ENCODE results near the gene RRAD. TPM values are rescaled to one million over a fixed set of nuclear protein-coding genes. Genes with fewer than 3 reads are reported as not detected.
A peak's percentile ranks its signal among the peaks of the same experiment; 100 is the strongest.

RRAD gene
- total RNA-seq, 1 donor from 2014 or later, result not detected

- peaks cover 7% of the 10 kb centered on the region for H3K27me3 Mint-ChIP-seq (ENCODE audit: unreplicated experiment)
- H3K9me3 Mint-ChIP-seq (ENCODE audit: unreplicated experiment), result no peaks in the 10 kb centered on the region
- H3K27ac Mint-ChIP-seq (ENCODE audit: unreplicated experiment), result no peak overlapping the region
- no peak for DNase-seq (ENCODE audit: low spot score)
- TF ChIP-seq, protein P1, sequence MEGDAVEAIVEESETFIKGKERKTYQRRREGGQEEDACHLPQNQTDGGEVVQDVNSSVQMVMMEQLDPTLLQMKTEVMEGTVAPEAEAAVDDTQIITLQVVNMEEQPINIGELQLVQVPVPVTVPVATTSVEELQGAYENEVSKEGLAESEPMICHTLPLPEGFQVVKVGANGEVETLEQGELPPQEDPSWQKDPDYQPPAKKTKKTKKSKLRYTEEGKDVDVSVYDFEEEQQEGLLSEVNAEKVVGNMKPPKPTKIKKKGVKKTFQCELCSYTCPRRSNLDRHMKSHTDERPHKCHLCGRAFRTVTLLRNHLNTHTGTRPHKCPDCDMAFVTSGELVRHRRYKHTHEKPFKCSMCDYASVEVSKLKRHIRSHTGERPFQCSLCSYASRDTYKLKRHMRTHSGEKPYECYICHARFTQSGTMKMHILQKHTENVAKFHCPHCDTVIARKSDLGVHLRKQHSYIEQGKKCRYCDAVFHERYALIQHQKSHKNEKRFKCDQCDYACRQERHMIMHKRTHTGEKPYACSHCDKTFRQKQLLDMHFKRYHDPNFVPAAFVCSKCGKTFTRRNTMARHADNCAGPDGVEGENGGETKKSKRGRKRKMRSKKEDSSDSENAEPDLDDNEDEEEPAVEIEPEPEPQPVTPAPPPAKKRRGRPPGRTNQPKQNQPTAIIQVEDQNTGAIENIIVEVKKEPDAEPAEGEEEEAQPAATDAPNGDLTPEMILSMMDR (IDR thresholded peaks at IDR 0.05; ENCODE audit: unreplicated experiment), result no peak
- peaks cover 6% of the 10 kb centered on the region for H3K4me1 Mint-ChIP-seq (ENCODE audit: unreplicated experiment)
- no peak overlapping the region for H3K4me3 Mint-ChIP-seq (ENCODE audit: unreplicated experiment)
- peaks cover 13% of the 10 kb centered on the region for H3K36me3 Mint-ChIP-seq (ENCODE audit: low read depth, unreplicated experiment)
Measured at GRCh38 chr16:66881560-66881959, 43.8 kb downstream of the RRAD start.

- TF ChIP-seq, protein P1 (IDR thresholded peaks at IDR 0.05; ENCODE audit: unreplicated experiment), result no peak
- H3K4me3 Mint-ChIP-seq (ENCODE audit: unreplicated experiment), result peak overlapping the region; percentile 74
- no peak for DNase-seq (ENCODE audit: low spot score)
- no peaks in the 10 kb centered on the region for H3K9me3 Mint-ChIP-seq (ENCODE audit: unreplicated experiment)
- no peak overlapping the region for H3K27ac Mint-ChIP-seq (ENCODE audit: unreplicated experiment)
- H3K36me3 Mint-ChIP-seq (ENCODE audit: low read depth, unreplicated experiment), result peaks cover 13% of the 10 kb centered on the region
- H3K27me3 Mint-ChIP-seq (ENCODE audit: unreplicated experiment), result peaks cover 7% of the 10 kb centered on the region
- peaks cover 6% of the 10 kb centered on the region for H3K4me1 Mint-ChIP-seq (ENCODE audit: unreplicated experiment)
Measured at GRCh38 chr16:66881014-66881417, 44.3 kb downstream of the RRAD start.

DNA sequence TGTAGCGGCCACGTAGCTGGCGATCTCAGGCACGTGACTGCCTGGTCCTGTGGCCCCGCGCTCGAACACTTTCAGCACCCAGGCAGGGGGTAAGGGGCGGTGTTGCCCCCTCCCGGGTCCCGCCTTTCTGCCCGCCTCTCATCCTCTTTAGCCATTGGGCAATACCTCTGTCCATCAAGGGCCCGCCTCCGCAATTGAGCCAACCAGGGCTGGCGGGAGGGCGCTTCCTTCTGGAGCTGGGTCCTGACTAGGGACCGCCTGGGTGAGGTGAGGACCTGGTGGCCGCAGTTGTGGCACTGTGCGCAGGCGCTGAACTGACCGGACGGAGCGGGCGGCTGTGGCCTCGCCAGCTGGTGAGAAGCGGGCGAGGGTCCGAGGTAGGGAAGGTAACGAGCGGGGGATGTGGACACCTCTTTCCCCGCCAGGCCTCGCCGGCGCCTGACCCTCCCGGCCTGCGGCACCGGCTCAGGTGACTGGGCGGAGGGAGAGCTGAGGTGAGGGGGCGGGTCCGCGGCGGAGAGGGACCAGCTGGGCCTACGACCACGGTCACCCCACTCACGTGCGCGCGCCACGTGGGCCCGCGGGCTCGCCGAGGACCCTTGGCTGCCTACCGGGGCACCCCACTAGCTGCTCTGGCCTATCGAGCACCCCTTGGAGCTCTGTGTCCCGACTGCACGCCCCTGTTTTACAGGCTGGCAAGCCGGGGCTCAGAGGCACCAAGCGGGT, 44.9 kb downstream of the RRAD start, which contains the start of gene PDP2:
Gene PDP2, plus strand, starts transcription at position 228 of the 726 bp plus-strand sequence. CDS start 3,770 bp downstream, outside the sequence.
- no peaks in the 10 kb centered on the region for H3K9me3 Mint-ChIP-seq (ENCODE audit: unreplicated experiment)
- DNase-seq (ENCODE audit: low spot score), result peak; percentile 92
- peak within 1 kb of the TSS; percentile 97 for H3K4me3 Mint-ChIP-seq (ENCODE audit: unreplicated experiment)
- TF ChIP-seq, protein P1 (IDR thresholded peaks at IDR 0.05; ENCODE audit: unreplicated experiment), result no peak
- no peak within 1 kb of the TSS for H3K27ac Mint-ChIP-seq (ENCODE audit: unreplicated experiment)
- peaks cover 6% of the 10 kb centered on the region for H3K4me1 Mint-ChIP-seq (ENCODE audit: unreplicated experiment)
- H3K36me3 Mint-ChIP-seq (ENCODE audit: low read depth, unreplicated experiment), result peaks cover 9% of the 10 kb centered on the region
- H3K27me3 Mint-ChIP-seq (ENCODE audit: unreplicated experiment), result peaks cover 8% of the 10 kb centered on the region

- Mint-ChIP-seq H3K36me3 (ENCODE audit: low read depth, unreplicated experiment) (no peaks in the 10 kb centered on the region), H3K9me3 (ENCODE audit: unreplicated experiment) (no peaks in the 10 kb centered on the region), H3K27me3 (ENCODE audit: unreplicated experiment) (peaks cover 8% of the 10 kb centered on the region), H3K27ac (ENCODE audit: unreplicated experiment) (no peak overlapping the region), H3K4me3 (ENCODE audit: unreplicated experiment) (peak overlapping the region; percentile 3), H3K4me1 (ENCODE audit: unreplicated experiment) (peaks cover 6% of the 10 kb centered on the region)
- no peak for DNase-seq (ENCODE audit: low spot score)
- TF ChIP-seq, protein P1 (IDR thresholded peaks at IDR 0.05; ENCODE audit: unreplicated experiment), result no peak
Measured at GRCh38 chr16:66878067-66878466, 47.3 kb downstream of the RRAD start.

- Mint-ChIP-seq H3K9me3 (ENCODE audit: unreplicated experiment) (no peaks in the 10 kb centered on the region), H3K36me3 (ENCODE audit: low read depth, unreplicated experiment) (no peaks in the 10 kb centered on the region), H3K4me3 (ENCODE audit: unreplicated experiment) (peak overlapping the region; percentile 11), H3K27ac (ENCODE audit: unreplicated experiment) (no peak overlapping the region), H3K27me3 (ENCODE audit: unreplicated experiment) (peaks cover 5% of the 10 kb centered on the region), H3K4me1 (ENCODE audit: unreplicated experiment) (peaks cover 2% of the 10 kb centered on the region)
- TF ChIP-seq, protein P1 (IDR thresholded peaks at IDR 0.05; ENCODE audit: unreplicated experiment), result no peak
- no peak for DNase-seq (ENCODE audit: low spot score)
Measured at GRCh38 chr16:66874079-66874775, 51.1 kb downstream of the RRAD start.
